Type B pancreatic cell (in vitro differentiated cells): ENCODE results near the gene DSC2. TPM values are rescaled to one million over a fixed set of nuclear protein-coding genes. Genes with fewer than 3 reads are reported as not detected.
"Not testable (repeated sequence)": the region's sequence is repeated elsewhere in the genome, so short reads cannot be mapped to it uniquely, and the experiment has no call there.

Experiments
- DNase-seq: peaks from one replicate; pipeline ENCODE4 v3.0.0; 2021; ENCODE audit warnings: mixed read lengths; ENCODE audit not compliant: unreplicated experiment; ENCODE audit errors: extremely low spot score
- H3K27ac Mint-ChIP-seq: 2 replicates; pipeline ENCODE4 v1.8.0; 2021; ENCODE audit warnings: mild to moderate bottlenecking, mixed read lengths
- H3K27me3 Mint-ChIP-seq: 2 replicates; pipeline ENCODE4 v1.8.0; 2021; ENCODE audit warnings: mixed read lengths
- H3K36me3 Mint-ChIP-seq: 2 replicates; pipeline ENCODE4 v1.8.0; 2021; ENCODE audit warnings: mixed read lengths
- H3K4me1 Mint-ChIP-seq: one replicate; pipeline ENCODE4 v1.8.0; 2021; ENCODE audit warnings: mixed read lengths; ENCODE audit not compliant: unreplicated experiment
- H3K4me3 Mint-ChIP-seq: 2 replicates; pipeline ENCODE4 v1.8.0; 2021; ENCODE audit warnings: mild to moderate bottlenecking, mixed read lengths
- H3K9me3 Mint-ChIP-seq: 2 replicates; pipeline ENCODE4 v1.8.0; 2021; ENCODE audit warnings: mixed read lengths
- CTCF ChIP-seq: fragments of 200-600 bp; sonication (generic); conservative IDR thresholded peaks from 2 replicates; pipeline ENCODE4 v1.5.0; 2021; ENCODE audit warnings: antibody characterized with exemption, mild to moderate bottlenecking
- total RNA-seq: library from RNA; stranded (reverse); gene quantifications from 2 replicates; pipeline ENCODE4 v1.2.1, GENCODE V29; 2021; ENCODE audit warnings: low replicate concordance

Gene DSC2
- total RNA-seq, 1 donor from 2014 or later, result 85.4 TPM

GRCh38 chr18:31034541-31034940 is 67.7 kb downstream of the DSC2 start:
- no peak for DNase-seq
- Mint-ChIP-seq H3K27me3 (peaks cover 6% of the 10 kb centered on the region), H3K36me3 (peaks cover 4% of the 10 kb centered on the region), H3K9me3 (no peaks in the 10 kb centered on the region), H3K27ac (no peak overlapping the region), H3K4me3 (no peak overlapping the region), H3K4me1 (no peaks in the 10 kb centered on the region)
- no peak for TF ChIP-seq CTCF

DNA sequence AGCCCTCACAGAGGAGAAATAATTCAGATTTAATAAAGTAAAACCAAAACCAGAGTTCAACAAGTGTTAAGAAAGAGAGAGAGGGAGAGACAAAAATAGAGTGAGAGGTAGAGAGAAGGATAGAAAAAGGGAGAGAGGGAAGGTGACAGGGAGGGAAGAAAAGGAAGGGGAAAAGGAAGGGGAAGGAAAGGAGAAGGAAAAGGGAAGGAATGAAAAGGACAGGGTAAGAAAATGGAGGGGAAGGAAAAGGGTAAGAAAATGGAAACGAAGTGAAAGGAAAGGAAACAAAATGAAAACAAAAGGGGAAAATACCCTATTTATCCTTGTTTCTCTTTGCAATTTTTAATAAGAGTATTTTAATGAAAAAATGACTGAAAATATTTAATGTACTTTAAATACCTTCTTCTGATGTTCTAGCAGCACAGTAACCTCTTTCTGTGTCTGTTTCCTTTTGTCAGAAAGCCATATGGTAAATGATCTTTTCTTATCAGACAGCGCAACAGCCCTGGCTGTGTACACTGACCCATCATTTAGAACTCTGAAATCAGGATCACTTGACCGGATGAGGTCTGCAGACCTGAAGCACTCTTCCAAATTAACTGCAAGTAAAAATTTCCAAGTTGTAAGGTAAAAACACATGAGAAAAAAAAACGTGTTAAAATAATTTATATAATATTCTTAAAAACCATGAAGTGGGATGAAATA is 71.5 kb downstream of the DSC2 start:
- H3K9me3 Mint-ChIP-seq, result no peaks in the 10 kb centered on the region
- DNase-seq, result no peak
- no peaks in the 10 kb centered on the region for H3K27me3 Mint-ChIP-seq
- no peak overlapping the region for H3K4me3 Mint-ChIP-seq
- no peak overlapping the region for H3K27ac Mint-ChIP-seq
- H3K4me1 Mint-ChIP-seq, result no peaks in the 10 kb centered on the region
- peaks cover 5% of the 10 kb centered on the region for H3K36me3 Mint-ChIP-seq
- no peak for TF ChIP-seq CTCF

DNA sequence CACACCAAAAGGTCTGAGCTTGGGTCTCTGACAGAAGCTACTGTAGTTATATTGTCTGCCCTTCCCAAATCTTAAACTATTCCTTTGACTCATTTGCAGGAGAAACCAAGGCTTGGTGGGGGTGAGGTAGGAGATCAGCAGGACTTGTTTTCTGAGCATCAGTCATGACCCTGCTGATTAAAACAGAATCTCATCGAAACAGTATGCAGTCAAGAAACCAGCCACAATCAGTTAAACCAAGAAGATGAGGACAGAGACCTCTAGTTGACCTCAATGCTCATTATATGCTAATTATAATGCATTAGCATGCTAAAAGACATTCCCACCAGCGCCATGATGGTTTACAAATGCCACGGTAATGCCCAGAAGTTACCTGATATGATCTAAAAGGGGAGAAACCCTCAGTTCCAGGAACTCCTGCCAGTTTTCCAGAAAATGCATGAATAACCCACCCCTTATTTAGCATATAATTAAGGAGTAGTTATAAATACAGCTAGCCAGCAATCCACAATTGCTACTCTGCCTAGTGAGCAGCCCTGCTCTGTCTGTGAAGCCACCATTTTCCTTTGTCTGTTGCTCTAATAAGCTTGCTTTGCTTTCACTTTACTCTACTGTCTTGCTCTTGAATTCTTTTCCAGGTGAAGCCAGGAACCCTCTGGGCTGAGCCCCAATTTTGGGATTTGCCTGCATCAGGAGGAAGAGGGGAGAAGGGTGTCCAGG is 86.3 kb downstream of the DSC2 start:
- H3K36me3 Mint-ChIP-seq, result peaks cover 9% of the 10 kb centered on the region
- TF ChIP-seq CTCF, result no peak
- no peak overlapping the region for H3K4me3 Mint-ChIP-seq
- no peak for DNase-seq
- no peaks in the 10 kb centered on the region for H3K4me1 Mint-ChIP-seq
- no peaks in the 10 kb centered on the region for H3K27me3 Mint-ChIP-seq
- H3K9me3 Mint-ChIP-seq, result no peaks in the 10 kb centered on the region
- no peak overlapping the region for H3K27ac Mint-ChIP-seq

GRCh38 chr18:31011455-31011854 is 90.8 kb downstream of the DSC2 start:
- not testable (repeated sequence) for H3K9me3 Mint-ChIP-seq, H3K4me1 Mint-ChIP-seq, H3K27me3 Mint-ChIP-seq, DNase-seq, H3K4me3 Mint-ChIP-seq, H3K36me3 Mint-ChIP-seq, H3K27ac Mint-ChIP-seq

- peaks cover under 1% of the 10 kb centered on the region for H3K36me3 Mint-ChIP-seq
- H3K27ac Mint-ChIP-seq, result no peak overlapping the region
- H3K4me3 Mint-ChIP-seq, result no peak overlapping the region
Measured at GRCh38 chr18:31010601-31011000, 91.6 kb downstream of the DSC2 start.

More at GRCh38 chr18:31010601-31011000, 91.6 kb downstream of the DSC2 start:
- DNase-seq, result no peak
- Mint-ChIP-seq H3K27me3 (no peaks in the 10 kb centered on the region), H3K4me1 (no peaks in the 10 kb centered on the region), H3K9me3 (no peaks in the 10 kb centered on the region)
- no peak for TF ChIP-seq CTCF

Other genes with a start within 250 kb of the DSC2 start
- gene DSC3, start 59.7 kb downstream of the DSC2 start, total RNA-seq, result 67.7 and 306 TPM in 2 replicates
- 1.6 and 4.1 TPM in 2 replicates for gene DSC1, start 60.4 kb upstream of the DSC2 start, total RNA-seq
- gene DSG1, start 215.7 kb upstream of the DSC2 start, total RNA-seq, result 4.8 and 40.8 TPM in 2 replicates